Muscle of back (tissue), 11 donors: ENCODE results near the gene TMEM217. TPM values are rescaled to one million over a fixed set of nuclear protein-coding genes. Genes with fewer than 3 reads are reported as not detected.
A peak's percentile ranks its signal among the peaks of the same experiment; 100 is the strongest.
"Not testable (repeated sequence)": the region's sequence is repeated elsewhere in the genome, so short reads cannot be mapped to it uniquely, and the experiment has no call there.

Source experiments
- DNase-seq, 3 donors: peaks; one replicate each; pipeline versions ENCODE4 v3.0.0 to v3.0.0-alpha.2; 2013
- polyA plus RNA-seq, 10 donors: library from polyadenylated mRNA; unstranded; fragments of 120-200 nt; gene quantifications; one replicate each; pipeline ENCODE4 v1.2.1, GENCODE V29; 2013; ENCODE audit not compliant: insufficient read length in 10 of 10

The TMEM217 gene
- polyA plus RNA-seq, 10 donors: 0.37 to 1.3 (median 0.59) TPM

DNA sequence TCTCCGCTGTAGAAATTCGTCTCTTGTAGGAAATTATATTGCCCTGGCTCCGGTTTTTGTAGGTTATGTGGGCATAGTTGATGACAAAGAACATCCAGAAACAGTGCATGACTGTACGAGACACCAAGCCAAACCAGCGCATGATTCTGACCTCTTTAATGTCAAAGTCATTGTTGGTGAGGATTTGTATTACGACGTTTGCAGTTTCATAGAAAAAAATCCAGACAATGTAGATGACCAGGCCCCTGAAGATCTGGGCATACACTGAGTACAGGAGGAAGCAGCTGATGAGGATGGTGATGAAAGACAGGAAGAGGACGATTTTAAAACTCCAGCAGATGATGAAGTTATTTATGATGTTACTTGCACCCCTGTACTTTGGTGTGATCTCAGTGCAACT, 39.4 kb downstream of the TMEM217 start:
- no peak for DNase-seq

- DNase-seq: no peak
Measured at GRCh38 chr6:37218061-37218460, 39.9 kb downstream of the TMEM217 start.

DNA sequence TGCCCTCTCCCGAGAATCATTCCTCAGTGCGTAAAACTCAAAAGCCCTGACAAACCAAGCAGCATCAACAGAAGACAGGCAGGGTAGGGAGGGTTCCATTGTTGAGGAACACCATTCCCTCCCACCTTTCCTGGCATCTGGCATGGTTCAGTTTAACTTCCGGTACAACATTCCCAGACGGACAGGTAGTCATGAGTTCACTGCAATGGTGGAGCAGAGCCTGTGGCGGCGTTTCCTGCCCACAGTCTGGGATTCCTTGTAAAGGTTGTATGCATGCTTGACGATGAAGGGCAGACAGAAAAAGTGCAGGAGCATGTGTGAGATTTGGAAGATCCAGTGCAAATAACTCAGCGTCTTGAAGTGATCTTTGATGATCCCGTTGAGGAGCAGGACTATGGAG, 45.7 kb downstream of the TMEM217 start:
- no peak for DNase-seq

DNA sequence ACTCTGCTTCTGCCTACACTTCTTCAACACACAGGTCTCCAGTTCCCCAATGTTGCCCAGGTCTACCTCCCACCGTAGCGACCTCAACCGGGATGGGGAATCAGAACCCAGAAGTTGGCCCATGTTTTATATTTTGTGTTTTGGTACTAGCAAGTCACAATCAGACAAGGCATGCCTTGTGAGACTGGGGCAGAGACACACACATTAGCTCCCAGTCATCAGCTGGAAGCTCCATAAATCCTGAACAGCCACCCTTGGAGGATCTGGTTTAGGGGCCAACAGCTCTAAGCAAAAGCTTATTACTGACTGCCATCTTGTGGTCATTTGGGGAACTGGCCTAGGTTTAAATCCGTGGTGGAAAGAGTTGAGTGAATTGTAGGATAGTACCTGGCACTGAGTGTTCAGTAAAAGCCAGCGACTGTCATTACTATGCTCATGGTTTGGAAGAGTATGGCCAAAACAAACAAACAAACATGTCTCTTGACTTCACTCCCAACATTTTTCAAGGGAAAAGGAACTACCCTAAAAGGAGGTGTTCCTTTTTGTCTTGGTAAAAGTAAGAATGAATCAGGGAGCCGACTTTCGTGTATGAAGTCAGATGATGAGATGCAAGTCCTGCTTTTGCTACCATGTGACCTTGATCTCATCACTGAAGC, 47.5 kb downstream of the TMEM217 start:
- peak; percentile 83 to 89 (median 84) for DNase-seq

- no peak for DNase-seq
Measured at GRCh38 chr6:37209461-37210205, 48.3 kb downstream of the TMEM217 start.

DNA sequence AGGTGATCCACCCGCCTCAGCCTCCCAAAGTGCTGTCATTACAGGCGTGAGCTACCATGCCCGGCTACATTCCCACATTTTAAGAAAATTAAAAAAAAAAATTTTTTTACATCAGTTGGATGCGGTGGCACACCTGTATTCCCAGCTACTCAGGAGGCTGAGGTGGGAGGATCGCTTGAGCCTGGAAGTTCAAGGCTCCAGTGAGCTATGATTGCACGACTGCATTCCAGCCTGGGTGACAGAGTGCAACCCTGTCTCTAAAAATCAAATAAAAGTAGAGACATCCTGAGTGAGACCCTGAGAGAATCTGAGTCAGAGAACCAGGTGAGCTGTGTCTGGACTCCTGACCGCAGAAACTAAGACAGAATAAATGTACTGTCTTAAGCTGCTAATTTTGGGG, 49.2 kb downstream of the TMEM217 start:
- DNase-seq: no peak

GRCh38 chr6:37207903-37208456, 50.0 kb downstream of the TMEM217 start:
- DNase-seq: peak; percentile 45 to 54 (median 53)

- no peak for DNase-seq
Measured at GRCh38 chr6:37206622-37207021, 51.3 kb downstream of the TMEM217 start.

DNA sequence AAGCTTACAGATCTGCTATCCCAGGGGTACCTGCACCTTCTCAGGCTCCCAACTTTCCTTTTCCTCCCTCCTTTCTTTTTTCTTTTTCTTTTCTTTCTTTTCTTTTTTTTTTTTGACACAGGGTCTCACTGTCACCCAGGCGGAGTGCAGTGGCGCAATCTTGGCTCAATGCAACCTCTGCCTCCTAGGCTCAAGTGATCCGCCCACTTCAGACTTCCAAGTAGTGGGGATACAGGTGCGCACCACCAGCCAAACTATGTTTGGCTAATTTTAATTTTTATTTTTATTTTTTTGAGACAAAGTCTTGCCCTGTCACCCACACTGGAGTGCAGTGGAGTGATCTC, 52.0 kb downstream of the TMEM217 start:
- no peak for DNase-seq

DNA sequence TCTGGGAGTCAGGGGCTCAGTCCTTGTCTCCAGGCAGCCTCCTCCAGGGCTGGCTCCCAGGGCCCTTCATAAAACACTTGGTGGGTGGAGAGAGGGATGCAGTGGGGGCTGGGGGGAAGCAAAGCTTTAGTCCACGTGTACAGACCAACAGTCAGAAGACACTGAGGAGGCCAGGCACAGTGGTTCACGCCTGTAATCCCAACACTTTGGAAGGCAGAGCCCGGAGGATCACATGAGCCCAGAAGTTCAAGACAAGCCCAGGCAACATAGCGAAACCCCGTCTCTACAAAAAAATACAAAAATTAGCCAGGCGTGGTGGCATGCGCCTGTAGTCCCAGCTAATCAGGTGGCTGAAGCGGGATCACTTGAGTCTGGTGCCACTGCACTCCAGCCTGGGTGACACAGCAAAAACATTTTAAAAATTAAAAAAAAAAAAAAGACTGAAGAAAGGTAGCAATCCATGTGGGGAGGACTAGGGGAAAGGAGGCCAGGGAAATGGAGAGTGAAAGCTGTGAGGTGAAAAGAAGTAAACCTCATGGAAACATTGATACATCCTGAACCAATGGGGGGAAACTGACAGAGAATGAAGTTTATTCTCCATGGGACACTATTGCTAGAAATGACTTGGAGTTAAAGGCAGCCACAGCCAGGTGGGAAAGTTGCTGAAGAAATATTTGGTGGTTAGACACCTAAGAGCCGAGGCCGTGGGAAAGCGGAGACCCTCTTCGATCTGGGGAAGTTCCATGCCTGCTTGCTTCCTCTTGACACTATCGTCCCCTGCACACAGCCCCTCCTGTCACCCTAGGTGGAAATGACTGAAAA, 52.6 kb downstream of the TMEM217 start:
- no peak for DNase-seq

GRCh38 chr6:37204014-37204751, 53.8 kb downstream of the TMEM217 start:
- peak in 1 of 3 donors; percentile 71 for DNase-seq

- no peak for DNase-seq
Measured at GRCh38 chr6:37202788-37203491, 55.0 kb downstream of the TMEM217 start.

GRCh38 chr6:37201726-37202125, 56.2 kb downstream of the TMEM217 start:
- DNase-seq: no peak

DNA sequence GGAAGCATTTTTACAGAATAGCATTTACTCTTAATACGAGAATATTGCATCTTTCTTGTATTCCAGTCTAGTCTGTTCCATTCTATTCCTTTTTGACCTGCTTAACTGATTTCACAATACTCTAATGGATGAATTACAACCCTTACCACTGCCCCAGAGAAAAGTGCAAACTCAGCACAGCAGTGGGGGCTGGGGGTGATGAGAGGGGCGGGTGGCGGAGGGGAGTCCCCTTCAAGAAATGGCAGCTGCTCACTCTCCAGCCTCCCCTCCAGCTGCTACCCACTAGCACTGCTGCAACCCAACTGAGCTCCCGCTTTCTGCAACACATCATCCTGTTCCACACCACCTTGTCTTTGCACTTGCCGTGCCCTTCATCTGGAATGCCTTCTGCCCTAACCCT, 57.9 kb downstream of the TMEM217 start:
- DNase-seq: no peak

GRCh38 chr6:37196451-37196850, 61.5 kb downstream of the TMEM217 start:
- not testable (repeated sequence) for DNase-seq

- DNase-seq: not testable (repeated sequence)
Measured at GRCh38 chr6:37194886-37195285, 63.1 kb downstream of the TMEM217 start.

- no peak for DNase-seq
Measured at GRCh38 chr6:37192666-37193065, 65.3 kb downstream of the TMEM217 start.

- DNase-seq: no peak
Measured at GRCh38 chr6:37190159-37190535, 67.8 kb downstream of the TMEM217 start.

DNA sequence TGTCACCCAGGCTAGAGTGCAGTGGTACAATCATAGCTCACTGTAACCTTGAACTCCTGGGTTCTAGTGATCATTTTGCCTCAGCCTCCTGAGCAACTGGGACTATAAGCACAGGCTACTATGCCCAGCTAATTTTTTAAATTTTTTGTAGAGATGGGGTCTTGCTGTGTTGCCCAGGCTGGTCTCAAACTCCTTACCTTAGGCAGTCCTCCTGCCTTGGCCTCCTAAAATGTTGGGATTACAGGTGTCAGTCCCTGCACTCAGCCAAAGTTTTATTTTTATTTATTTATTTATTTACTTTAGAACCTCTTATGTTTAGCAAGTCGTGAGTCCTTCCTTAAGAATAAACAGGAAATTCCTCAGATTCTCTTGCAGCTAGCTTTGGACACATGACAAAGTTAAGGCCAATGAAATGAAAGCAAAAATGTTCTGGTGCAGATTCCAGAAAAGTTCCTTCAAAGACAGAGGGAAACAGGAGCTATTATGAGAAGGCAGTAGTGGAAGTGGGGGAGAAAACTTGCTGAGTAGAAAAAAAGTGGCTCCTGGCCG, 68.9 kb downstream of the TMEM217 start:
- DNase-seq: no peak

DNA sequence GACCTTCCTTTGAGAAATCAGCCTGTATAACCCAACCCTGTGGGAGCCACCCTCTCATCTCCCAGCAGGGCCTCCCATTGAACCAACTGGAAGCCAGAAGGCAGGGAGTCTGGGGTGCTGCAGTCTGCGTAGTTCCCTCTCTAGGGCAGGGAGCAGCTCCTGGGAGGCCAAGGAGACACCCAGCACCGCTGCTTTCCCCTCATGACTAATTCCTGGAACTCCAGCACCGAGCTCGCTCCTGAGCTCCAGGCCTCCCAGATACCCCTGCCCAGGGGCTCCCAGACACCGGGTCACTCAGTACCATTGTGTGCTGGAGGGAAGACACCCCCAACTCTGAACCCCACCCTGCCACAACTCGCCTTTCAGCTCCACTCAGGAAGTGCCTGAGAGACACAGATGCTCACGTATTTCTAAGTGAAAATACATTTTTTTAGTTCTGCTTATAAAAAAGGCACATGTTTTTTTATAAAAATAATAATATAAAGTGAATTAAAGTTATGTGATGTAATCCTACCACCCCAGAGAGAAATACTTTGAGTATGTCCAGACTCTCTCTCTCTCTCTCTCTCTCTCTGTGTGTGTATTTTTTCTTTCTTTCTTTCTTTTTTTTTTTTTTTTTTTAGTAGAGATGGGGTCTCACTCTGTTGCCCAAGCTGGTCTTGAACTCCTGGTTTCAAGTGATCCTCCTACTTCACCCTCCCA, 70.5 kb downstream of the TMEM217 start:
- no peak for DNase-seq
